Stimulated activated CD8-positive, alpha-beta memory T cell treated with anti-CD3 and anti-CD28 coated beads, Interleukin-4, amount 100 ng/mL, for 24 hours (primary cell): ENCODE data around the gene DNAJC25.
"Not testable (repeated sequence)": the region's sequence is repeated elsewhere in the genome, so short reads cannot be mapped to it uniquely, and the experiment has no call there.

Experiments
- DNase-seq: peaks from one replicate; pipeline ENCODE4 v3.0.0-alpha.2; 2020; ENCODE audit warnings: low read depth

Gene DNAJC25

GRCh38 chr9:111668026-111668573 is 37.0 kb downstream of the DNAJC25 start:
- DNase-seq, result no peak

GRCh38 chr9:111668601-111669000 is 37.5 kb downstream of the DNAJC25 start:
- DNase-seq, result not testable (repeated sequence)

DNA sequence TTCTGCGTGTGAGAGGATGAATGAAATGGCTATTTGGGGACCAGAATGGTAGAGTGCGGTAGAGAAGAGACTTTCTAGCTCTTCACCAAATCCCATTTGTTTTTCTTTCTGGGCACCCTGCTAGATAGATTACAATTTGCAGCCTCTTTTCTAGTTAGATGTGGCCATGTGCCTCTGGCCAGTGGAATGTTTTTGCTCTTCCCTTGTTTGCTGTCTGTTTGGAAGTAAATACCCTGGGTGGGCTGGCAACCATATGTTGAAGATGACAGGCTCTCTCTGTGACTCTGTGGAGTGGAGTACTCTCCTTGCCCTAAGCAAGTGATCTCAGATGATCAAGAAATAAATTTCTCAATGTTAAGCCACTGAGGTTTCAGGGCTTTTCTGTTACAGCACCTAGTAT is 43.2 kb downstream of the DNAJC25 start:
- no peak for DNase-seq

- no peak for DNase-seq
These were observed 45.0 kb downstream of the DNAJC25 start for GRCh38 chr9:111676116-111676515.

- no peak for DNase-seq
These were observed 47.2 kb downstream of the DNAJC25 start for GRCh38 chr9:111678293-111678692.

- no peak for DNase-seq
These were observed 48.1 kb downstream of the DNAJC25 start for GRCh38 chr9:111679199-111679598.

DNA sequence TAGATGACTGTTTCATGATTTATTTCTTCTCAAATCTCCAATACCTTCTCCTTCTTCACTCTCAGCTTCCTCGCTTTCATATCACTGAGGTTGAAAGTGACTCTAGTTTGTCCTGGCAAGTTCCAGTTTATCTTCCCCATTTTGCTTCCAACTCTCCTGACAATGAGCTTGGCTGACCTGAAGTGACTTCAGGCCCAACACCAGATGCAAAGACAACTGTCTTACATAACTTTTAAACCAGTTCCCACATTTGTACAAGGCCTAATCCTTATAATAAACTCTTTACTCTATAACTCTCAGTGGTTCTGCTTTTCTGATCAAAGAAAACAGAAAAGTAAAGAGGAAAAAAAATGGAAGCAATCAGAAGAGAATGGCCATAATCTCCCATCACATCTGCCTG is 52.3 kb downstream of the DNAJC25 start:
- no peak for DNase-seq

DNA sequence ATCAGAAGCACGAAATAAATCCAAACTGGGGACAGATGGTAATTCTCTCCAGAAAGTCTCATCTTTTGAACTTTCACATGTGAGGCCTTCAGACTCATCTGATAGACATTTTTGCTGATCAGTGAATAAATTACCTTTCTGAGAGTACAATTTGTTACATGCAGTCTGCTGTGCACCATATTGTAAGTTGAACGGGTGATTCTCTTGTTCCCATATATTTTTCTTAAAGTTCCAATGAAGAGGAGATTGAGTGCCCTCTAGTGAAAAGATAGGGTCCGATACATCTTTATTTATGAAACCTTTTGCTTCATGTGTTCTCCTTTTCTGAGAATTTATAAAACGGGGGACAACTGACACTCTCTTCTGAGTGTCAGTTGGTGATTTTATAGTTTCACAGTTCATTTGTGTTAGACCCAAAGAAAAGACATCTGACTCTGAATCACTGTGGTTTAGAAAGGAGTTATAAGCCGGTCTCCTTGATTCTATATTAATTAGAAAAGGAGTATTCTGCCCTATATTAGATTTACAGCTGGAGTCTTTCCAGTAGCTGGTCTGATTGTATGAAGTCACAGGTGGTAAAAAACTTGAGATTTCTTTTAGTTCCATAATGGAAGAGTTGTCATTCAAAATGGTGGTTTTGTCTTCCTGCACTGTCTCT is 60.7 kb downstream of the DNAJC25 start:
- no peak for DNase-seq

DNA sequence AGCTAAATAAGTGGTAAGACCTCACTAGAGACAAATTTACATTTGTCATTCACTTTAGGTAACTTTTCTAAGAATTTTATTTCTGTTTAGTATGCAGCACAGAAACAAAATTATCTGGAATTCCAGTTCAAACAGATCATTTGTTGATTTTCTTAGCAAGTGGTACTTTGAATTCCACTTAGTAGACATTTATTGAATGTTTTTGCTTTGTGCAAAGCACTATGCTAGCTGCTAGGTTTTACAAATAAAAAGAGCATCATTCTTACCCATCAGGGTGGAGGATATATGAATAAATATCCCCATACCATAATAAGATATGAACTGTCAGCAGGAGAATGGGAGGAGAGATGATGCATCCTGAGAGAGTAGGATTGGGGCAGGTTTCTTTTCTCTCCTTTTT is 65.7 kb downstream of the DNAJC25 start:
- DNase-seq, result no peak

- DNase-seq, result no peak
These were observed 69.6 kb downstream of the DNAJC25 start for GRCh38 chr9:111700776-111701175.
